Common myeloid progenitor, CD34-positive (primary cell): Measurements from ENCODE around the gene CTAGE6.
"Not testable (repeated sequence)": the region's sequence is repeated elsewhere in the genome, so short reads cannot be mapped to it uniquely, and the experiment has no call there.

ENCODE experiments used
- CTCF ChIA-PET: fragments of 350-600 bp; sonication (Branson Sonifier 250); formaldehyde crosslinking; loops from one replicate; lab custom pipeline; 2021; ENCODE audit warnings: antibody characterized with exemption; lab: Charles Lee
- POLR2A ChIA-PET: fragments of 350-600 bp; sonication (Branson Sonifier 250); formaldehyde crosslinking; loops from one replicate; lab custom pipeline; 2021; ENCODE audit warnings: antibody characterized with exemption; lab: Charles Lee
- DNase-seq, 3 donors: peaks; one replicate each; pipeline versions ENCODE4 v3.0.0 to v3.0.0-alpha.2; 2013
- H3K27ac ChIP-seq, 2 experiments: 1 replicate in 1 of 2; 2 replicates in 1 of 2; pipeline ENCODE4 v1.7.0; 2013; ENCODE audit warnings: inconsistent platforms in 2 of 2, low read length in 2 of 2, mild to moderate bottlenecking in 2 of 2, low read depth in 1 of 2, moderate library complexity in 1 of 2; ENCODE audit not compliant: severe bottlenecking in 2 of 2, insufficient read depth in 1 of 2, poor library complexity in 1 of 2
- H3K27me3 ChIP-seq, 5 experiments: replicated peaks in 2 of 5; 1 replicate in 3 of 5; 2 replicates in 2 of 5; pipeline versions ENCODE4 v1.6.1 to v1.7.0; 2013; ENCODE audit warnings: low read length in 4 of 5, mild to moderate bottlenecking in 2 of 5, moderate library complexity in 2 of 5, inconsistent platforms in 1 of 5; ENCODE audit not compliant: insufficient read depth in 5 of 5, control insufficient read depth in 4 of 5
- H3K36me3 ChIP-seq, 4 experiments: 1 replicate in 2 of 4; 2 replicates in 2 of 4; pipeline versions ENCODE4 v1.6.1 to v1.7.0; 2013; ENCODE audit warnings: low read length in 3 of 4, control low read depth in 1 of 4, mild to moderate bottlenecking in 1 of 4; ENCODE audit not compliant: control insufficient read depth in 4 of 4, insufficient read depth in 4 of 4
- H3K4me1 ChIP-seq, 4 experiments: 1 replicate in 3 of 4; 2 replicates in 1 of 4; pipeline versions ENCODE4 v1.6.1 to v1.7.1; 2013; ENCODE audit warnings: low read length in 3 of 4, mild to moderate bottlenecking in 3 of 4, control low read depth in 1 of 4, inconsistent platforms in 1 of 4, moderate library complexity in 1 of 4; ENCODE audit not compliant: control insufficient read depth in 4 of 4, insufficient read depth in 4 of 4; ENCODE audit errors: control extremely low read depth in 1 of 4
- H3K4me3 ChIP-seq, 7 experiments: 1 replicate in 4 of 7; 2 replicates in 3 of 7; pipeline versions ENCODE4 v1.5.1 to v1.7.0; 2013; ENCODE audit warnings: mild to moderate bottlenecking in 7 of 7, low read length in 6 of 7, moderate library complexity in 6 of 7, inconsistent platforms in 2 of 7, low read depth in 2 of 7, control low read depth in 1 of 7; ENCODE audit not compliant: insufficient read depth in 4 of 7, control insufficient read depth in 1 of 7; ENCODE audit errors: extremely low read depth in 1 of 7
- H3K9me3 ChIP-seq, 5 experiments: 1 replicate in 4 of 5; 2 replicates in 1 of 5; pipeline versions ENCODE4 v1.6.1 to v1.7.1; 2013; ENCODE audit warnings: low read length in 4 of 5, mild to moderate bottlenecking in 2 of 5, inconsistent platforms in 1 of 5, low read depth in 1 of 5, moderate library complexity in 1 of 5; ENCODE audit not compliant: control insufficient read depth in 4 of 5, insufficient read depth in 2 of 5; ENCODE audit errors: control extremely low read depth in 1 of 5
- WGBS: methylation state at CpG from one replicate; pipeline ENCODE4 v1.1.5; 2013; ENCODE audit not compliant: insufficient coverage; 5-methylcytosine and 5-hydroxymethylcytosine counted together

The CTAGE6 gene

DNA sequence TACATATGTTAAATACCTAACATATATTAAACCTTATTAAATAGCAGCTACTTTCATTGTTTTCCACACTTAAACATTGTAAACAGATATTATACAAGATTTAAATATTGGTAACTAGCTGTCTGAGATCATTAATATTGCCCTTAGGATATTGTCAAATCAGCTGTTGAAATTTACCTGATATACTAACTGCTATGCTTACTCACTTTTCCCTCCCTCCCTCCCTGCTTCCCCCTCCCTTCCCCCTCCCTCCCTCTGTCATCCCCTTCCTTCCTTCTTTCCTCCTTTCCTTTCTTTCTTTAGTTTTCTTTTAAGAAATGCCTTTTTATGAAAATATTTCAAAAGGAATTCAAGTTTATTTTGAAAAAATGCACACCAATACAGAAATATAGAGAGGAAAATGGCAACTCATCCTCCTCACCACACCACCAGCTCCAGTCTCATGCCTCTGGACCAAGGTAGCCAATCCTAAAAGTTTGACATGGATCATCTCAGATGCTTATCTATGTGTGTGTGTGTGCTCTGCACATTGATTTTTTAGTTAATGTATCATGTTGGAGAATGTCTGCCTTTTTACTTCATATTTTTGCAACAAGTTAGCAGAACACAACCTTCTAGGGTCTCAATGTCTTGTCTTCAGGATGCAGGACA, 41.8 kb downstream of the CTAGE6 start:
- H3K27ac ChIP-seq, H3K4me1 ChIP-seq, H3K4me3 ChIP-seq, POLR2A ChIA-PET, H3K36me3 ChIP-seq, H3K27me3 ChIP-seq, CTCF ChIA-PET, H3K9me3 ChIP-seq, DNase-seq: not testable (repeated sequence)

DNA sequence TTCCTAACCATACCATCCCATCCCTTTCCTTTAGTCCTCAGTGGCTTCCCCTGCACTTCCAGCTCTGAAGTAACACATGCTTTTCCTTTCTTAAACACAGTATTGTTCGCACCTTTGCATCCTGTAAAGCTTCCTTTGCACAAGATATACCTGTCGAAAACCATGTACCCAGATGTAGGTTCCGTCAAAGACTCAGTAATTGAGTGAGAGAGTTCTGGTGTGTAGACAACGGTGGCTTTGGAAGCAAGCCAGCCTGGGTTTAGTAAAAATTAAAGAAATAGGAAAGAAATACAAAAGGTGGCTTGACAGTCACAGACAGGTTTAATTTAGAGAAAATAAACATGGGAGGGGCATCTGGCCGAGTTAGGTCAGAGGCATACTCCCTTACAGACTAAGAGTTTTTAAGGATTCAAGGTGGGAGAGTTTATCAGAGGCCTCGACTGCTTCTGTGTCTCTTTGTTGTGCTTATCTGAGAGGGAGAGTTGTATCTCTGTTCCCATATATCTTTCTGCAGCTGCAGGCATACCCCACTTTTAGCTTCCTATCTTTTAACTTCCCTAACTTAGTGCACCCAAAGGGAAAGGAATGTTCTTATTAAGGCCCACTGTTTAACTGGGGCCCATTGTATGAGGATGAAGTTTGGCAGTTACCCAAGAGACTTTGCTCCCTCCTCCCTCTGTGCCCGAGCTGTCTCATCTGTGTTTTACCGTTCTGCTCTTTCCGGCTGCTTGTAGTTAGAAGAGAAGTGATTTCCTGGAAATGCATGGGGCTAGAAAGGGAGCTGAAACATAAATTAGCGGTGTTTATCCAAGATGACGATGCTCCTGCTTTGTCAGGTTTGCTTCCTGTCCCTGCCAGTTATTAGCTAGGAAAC, 42.7 kb downstream of the CTAGE6 start:
- H3K27me3 ChIP-seq, H3K27ac ChIP-seq, POLR2A ChIA-PET, H3K36me3 ChIP-seq, CTCF ChIA-PET, H3K9me3 ChIP-seq, DNase-seq, H3K4me1 ChIP-seq, H3K4me3 ChIP-seq: not testable (repeated sequence)
- WGBS: no CpG with 5 or more reads among the region's 11 CpGs

DNA sequence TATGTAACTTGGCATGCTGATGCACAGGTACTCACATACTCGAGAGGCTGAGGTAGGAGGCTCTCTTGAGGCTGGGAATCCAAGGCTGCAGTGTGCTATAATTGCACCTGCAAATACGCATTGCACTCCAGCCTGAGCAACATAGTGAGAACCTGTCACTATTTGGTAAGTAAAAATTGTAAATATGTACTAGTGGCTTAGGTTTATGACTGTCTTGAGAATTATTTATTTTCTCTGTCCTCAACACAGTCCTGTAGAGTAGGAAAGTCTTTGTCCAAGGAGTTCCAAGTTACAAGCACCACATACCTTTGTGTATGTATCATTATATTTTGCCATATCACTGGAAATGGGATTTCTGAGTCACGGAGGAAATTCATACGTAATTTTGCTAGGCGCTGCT, 45.1 kb downstream of the CTAGE6 start:
- WGBS: no CpG with 5 or more reads among the region's 5 CpGs
- POLR2A ChIA-PET, H3K9me3 ChIP-seq, CTCF ChIA-PET, H3K4me1 ChIP-seq, H3K27me3 ChIP-seq, DNase-seq, H3K27ac ChIP-seq, H3K4me3 ChIP-seq, H3K36me3 ChIP-seq: not testable (repeated sequence)

- no CpG with 5 or more reads among the region's 4 CpGs for WGBS
- CTCF ChIA-PET, POLR2A ChIA-PET, H3K27ac ChIP-seq, H3K9me3 ChIP-seq, H3K4me1 ChIP-seq, H3K4me3 ChIP-seq, H3K36me3 ChIP-seq, H3K27me3 ChIP-seq, DNase-seq: not testable (repeated sequence)
These were observed 45.7 kb downstream of the CTAGE6 start for GRCh38 chr7:143711727-143712324.

- POLR2A ChIA-PET, H3K36me3 ChIP-seq, DNase-seq, H3K27ac ChIP-seq, H3K4me3 ChIP-seq, H3K4me1 ChIP-seq, CTCF ChIA-PET, H3K27me3 ChIP-seq, H3K9me3 ChIP-seq: not testable (repeated sequence)
- no CpG with 5 or more reads among the region's 5 CpGs for WGBS
These were observed 47.6 kb downstream of the CTAGE6 start for GRCh38 chr7:143709895-143710294.
